ENCODE results near the gene PSPH.

- TF ChIP-seq POLR2A (IDR thresholded peaks at IDR 0.05; ENCODE audit: low read length) (no peak), GATA1 (IDR thresholded peaks at IDR 0.05; ENCODE audit: low read depth, low read length) (no peak)
Measured at GRCh38 chr7:56081626-56082340, 30.5 kb upstream of the PSPH start.

Data from erythroblast (primary cell).